Right renal pelvis (tissue), 4 donors: ENCODE data around the gene NODAL. TPM values are rescaled to one million over a fixed set of nuclear protein-coding genes. Genes with fewer than 3 reads are reported as not detected.

Source experiments
- DNase-seq, 4 donors: peaks; one replicate each; pipeline ENCODE4 v3.0.0-alpha.2; 2013; ENCODE audit warnings: low read depth in 4 of 4, low spot score in 3 of 4, missing footprints in 1 of 4
- polyA plus RNA-seq, 4 donors: library from polyadenylated mRNA; unstranded; fragments of 120-200 nt; gene quantifications; one replicate each; pipeline ENCODE4 v1.2.1, GENCODE V29; 2013; ENCODE audit not compliant: insufficient read length in 4 of 4

NODAL gene
- polyA plus RNA-seq, 4 donors: 0.15 to 0.22 (median 0.17) TPM

GRCh38 chr10:70435241-70436085, 6.0 kb downstream of the NODAL start:
- no peak for DNase-seq

- no peak for DNase-seq
Measured at GRCh38 chr10:70433581-70434280, 7.8 kb downstream of the NODAL start.

DNA sequence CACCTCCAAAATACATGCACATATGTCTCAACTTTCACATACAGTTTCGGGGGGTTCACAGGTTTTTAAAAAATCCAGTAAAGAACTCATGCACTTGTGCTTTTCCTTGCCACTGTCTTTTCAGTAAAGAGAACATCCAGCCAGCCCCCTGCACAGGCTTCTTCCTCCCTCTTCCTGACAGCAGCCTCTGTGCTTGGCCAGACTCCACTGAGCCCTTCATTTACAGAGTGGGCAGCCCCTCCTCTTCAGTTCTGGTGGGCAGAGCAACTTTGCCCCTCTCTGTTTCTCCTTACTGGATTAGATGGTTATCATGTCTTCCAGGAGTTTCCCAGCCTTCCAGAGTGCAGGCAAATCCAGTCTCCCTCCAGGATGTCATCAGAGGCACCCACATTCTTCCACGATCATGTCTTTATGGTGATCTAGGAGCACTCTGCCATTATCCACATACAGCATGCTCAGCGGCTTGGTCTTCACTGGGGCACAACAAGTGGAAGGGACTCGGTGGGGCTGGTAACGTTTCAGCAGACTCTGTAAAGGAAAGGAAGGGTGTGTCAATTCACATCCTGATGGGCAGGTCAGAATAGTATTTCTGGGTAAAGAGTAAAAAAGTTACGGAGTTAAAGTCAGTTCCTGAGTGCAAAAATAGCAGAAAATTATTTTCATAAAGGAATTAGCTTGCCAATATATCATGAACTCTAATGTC, 8.8 kb downstream of the NODAL start:
- no peak for DNase-seq

DNA sequence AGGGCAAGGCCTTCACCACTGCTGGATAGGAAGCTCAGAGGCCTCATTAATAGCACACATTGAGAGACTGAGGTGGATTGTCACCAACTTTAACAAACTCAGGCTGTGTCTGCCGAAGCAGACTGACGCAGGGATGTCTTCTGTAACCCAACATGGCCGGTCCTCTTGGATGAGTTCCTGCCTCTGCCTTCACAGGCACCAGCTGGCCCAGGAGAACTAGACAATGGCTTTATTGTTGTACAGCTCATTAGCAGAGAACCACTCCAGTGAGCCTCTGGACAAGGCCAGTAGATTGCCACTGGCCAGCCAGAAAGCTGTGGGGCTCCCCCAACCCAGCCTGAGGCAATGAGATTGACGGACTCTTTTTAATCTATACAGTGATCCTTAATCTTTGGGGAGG, 9.4 kb downstream of the NODAL start:
- DNase-seq: no peak

- DNase-seq: peak in 3 of 4 donors; percentile 34 to 60 (median 48)
Measured at GRCh38 chr10:70430493-70431445, 10.7 kb downstream of the NODAL start.

DNA sequence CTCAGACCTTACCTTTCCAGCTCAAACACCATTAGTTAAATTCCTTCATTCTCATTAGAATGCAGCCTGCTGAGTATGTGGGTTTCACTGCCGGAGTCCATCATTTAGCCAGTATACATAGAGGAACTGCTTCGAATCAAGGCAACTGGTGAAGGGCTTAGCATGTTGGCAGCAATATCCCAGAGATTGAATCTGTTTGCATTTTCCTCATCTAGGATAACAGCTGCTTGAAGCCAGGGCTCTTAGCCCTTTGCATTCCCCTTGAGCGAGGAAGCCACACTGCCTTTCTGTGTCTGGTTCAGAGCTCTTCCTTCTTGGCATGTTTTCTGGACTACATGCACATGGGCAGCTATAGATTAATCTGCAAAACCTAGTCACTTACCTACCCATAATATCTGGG, 14.7 kb downstream of the NODAL start:
- DNase-seq: no peak

GRCh38 chr10:70425096-70425495, 16.4 kb downstream of the NODAL start:
- no peak for DNase-seq

DNA sequence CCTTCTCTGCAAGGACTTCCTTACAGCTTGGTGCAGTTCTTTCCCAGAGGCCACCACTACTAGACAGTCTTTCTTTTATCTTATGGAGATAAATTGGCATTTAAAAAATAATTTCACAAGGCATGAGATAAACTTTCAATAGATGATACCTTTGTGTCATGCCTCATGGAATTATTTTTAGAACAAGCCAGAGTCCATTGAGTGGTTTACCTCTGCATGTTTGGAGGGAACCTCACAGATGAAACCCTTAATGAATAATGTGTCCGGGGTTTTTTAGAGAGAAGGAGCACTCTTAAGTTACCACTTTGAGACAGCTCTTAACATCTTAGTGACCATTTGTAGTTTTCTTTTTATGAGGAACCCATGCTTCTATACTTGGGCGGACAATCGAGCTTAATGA, 17.2 kb downstream of the NODAL start:
- DNase-seq: no peak

DNA sequence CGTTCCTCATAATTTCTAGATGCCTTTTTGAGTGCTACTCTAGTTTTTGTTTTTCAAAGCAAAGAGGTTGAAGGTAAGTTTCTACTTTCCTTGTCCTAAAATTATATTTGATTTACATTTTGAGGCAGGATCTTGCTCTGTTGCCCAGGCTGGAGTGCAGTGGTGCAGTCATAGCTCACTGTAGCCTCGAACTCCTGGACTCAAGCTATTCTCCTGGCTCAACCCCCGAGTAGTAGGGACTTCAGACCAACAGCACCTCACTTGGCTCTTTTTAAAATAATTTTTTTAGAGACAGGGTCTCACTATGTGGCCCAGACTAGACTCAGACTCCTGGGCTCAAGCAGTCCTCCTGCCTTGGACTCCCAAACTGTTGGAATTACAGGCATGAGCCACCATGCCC, 22.8 kb downstream of the NODAL start:
- no peak for DNase-seq

GRCh38 chr10:70418229-70418628, 23.3 kb downstream of the NODAL start:
- no peak for DNase-seq

- no peak for DNase-seq
Measured at GRCh38 chr10:70417568-70417967, 23.9 kb downstream of the NODAL start.

DNA sequence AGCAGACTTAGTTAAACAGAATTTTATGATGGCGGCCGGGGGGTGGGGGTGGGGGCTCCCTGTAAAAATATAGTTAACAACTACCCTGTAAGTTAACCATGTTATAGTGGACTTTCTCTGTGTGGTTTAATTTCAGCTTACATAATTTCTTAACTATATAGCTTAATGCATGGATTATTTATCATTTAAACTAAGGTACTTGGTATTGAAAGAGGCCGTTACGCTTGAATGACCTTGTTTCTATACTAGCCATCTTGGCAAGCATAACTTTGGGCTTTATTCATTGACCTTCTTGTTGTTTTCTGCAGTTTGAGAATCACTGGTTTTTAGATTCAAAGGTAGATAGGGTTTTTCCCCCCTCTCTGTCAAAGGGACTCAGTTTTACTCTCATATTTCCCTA, 29.1 kb downstream of the NODAL start:
- DNase-seq: no peak

- DNase-seq: no peak
Measured at GRCh38 chr10:70410608-70411007, 30.9 kb downstream of the NODAL start.

DNA sequence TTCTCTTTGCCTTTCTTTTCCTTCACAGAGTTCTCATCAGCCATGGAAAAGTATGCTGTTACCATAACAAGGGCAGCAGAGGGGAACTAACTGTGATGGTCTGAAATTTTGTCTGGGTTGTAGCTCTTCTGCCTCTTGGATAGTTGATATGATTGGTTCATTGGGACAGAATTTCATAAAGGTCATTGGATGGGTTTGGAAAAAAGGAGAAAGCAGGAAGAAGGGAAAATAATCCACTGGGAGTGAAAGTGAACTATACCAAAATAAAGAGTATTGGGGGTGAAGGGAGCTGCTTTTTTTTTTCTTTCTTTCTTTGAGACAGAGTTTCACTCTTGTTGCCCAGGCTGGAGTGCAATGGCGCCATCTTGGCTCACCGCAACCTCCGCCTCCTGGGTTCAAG, 31.7 kb downstream of the NODAL start:
- DNase-seq: no peak

DNA sequence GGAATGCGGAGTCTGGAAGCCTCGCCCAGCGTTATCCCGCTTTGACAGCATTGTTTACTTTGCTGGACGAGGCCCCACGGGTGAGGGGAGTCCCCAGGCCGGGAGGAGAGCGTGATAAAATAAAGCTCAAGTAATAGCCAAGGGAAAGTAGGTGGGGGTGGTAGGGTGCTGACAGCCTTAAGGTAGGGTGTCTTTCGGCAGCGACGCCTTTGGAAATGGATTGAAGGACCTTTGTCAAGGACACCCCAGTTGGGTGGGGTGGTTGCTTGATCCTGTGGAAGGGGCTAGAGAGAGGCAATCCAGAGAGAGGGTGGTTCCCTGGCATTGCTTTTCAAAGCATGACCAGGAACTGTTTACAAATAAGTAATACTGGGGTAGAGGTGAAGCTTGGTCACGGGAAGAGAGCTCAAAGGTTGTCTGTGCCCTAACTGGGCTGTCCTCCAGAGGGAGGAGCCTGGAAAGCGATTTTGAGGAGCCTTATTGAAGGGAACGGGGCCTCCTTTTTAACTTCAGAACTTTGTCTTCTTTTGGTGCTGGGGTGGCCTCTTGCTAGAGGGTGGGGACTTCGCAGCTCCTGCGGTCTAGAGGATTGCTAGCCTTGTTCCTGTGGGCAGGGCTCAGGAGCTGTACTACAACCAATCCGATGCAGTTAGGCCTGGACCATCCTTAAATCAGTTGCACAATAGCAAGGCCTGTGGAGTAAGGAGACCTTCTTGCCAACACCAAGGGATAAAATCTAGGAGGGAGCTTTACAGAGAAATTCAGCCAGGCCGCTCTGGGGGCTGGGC, 36.2 kb downstream of the NODAL start:
- peak in 2 of 4 donors; percentile 13 to 43 for DNase-seq

DNA sequence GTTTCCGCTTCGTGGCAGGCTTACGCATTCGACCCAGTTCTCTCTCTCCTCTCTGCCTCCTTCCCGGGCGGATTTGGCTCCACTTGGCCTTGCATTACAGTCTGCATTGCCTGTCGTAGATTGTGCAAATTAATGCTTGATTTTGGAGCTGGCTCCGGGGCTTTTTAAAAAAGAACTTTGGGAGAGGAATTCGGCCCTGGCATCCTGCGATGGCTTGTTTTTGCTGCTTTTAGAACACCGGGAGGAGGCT, 36.8 kb downstream of the NODAL start:
- peak in 2 of 4 donors; percentile 18 to 23 for DNase-seq

DNA sequence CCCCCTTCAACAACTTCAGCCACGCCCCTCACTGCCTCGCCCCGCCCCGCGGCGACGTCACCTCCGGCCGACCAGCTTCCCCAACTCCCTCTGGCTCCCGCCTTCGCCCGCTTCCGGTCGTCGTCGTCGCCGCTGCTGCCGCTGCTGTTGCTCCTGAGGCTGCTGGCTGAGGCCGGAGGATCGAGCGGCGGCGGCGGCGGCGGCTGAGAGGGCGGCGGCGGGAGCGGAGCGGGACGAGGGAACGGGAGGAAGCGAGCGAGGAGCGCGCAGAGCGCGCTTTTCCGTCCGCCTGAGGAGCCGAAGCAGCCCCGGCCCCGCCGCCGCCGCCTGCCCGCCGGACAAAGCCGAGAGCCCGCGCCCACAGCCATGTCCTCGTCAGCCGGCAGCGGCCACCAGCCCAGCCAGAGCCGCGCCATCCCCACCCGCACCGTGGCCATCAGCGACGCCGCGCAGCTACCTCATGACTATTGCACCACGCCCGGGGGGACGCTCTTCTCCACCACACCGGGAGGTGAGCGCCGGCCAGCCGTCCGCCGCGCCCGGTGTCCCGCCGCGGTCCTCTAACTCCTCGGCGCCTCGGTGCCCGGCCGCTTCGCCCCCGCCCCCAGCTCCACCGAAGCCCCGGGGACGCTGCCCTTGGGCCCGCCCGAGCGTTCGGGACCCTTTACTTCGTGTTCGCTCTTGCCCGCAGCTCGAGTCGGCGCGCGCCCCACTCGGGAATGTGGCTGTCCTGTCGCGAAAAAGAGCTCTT, 37.3 kb downstream of the NODAL start, which contains the start of gene EIF4EBP2:
EIF4EBP2 (plus strand) TSS at position 110 of the 751 bp plus-strand sequence; CDS start at position 367, 257 bp downstream.
- DNase-seq: peak; percentile 91 to 96 (median 93)

DNA sequence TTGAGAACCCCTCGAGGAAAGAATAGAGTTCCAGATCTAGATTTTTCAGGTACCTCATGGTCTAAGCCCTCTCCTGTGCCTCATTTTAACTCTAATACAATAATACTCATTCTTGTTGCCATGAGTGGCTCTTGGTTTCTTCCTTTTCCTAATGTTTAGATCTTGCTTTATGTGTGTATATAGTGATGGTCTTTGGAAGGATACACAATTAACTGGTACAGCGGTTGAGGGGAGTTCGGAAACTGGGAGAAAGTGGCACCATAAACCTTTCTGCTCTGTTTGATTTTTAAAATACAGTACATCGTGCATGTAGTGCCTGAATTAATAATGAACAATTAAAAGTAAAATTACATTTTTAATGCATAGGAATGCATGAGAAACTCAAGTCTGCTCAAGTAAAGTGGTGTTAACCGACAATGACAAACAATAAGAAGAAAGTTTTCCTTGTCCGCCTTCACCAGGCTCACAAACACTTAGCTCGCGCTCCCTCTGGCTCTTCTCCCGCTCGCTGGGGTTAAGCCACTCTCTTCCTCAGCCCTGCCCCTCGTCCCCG, 37.9 kb downstream of the NODAL start:
- no peak for DNase-seq

DNA sequence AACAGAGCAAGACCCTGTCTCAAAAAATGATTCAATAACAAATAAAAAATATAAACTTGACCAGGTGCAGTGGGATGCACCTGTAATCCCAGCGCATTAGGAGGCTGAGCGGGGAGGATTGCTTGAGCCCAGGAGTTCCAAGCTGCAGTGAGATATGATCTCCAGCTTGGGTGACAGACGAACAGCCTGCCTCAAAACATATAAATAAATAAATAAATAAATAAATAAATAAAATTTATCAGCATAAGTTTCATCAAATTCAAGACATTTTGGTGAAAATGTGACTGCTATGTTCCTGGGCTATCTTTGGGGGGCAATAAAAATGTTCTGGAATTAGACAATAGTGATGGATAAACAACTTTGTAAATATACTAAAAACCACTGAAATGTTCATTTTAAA, 42.3 kb downstream of the NODAL start:
- no peak for DNase-seq
